Osteoblast (primary cell): ENCODE data around the gene CYSRT1. TPM values are rescaled to one million over a fixed set of nuclear protein-coding genes. Genes with fewer than 3 reads are reported as not detected.

Experiments
- DNase-seq: peaks from one replicate; pipeline ENCODE4 v3.0.0; 2011; ENCODE audit warnings: low spot score, mixed read lengths; ENCODE audit not compliant: insufficient read length; ENCODE audit errors: missing footprints
- H2AFZ ChIP-seq: 2 replicates; pipeline ENCODE4 v1.6.0; 2011; ENCODE audit warnings: mild to moderate bottlenecking, low read length
- H3K27ac ChIP-seq: 2 replicates; pipeline ENCODE4 v1.5.1; 2011; ENCODE audit warnings: mild to moderate bottlenecking, low read depth, low read length, moderate library complexity
- H3K27me3 ChIP-seq: 2 replicates; pipeline ENCODE4 v1.6.0; 2012; ENCODE audit warnings: mild to moderate bottlenecking, control low read depth, inconsistent platforms, low read length, moderate library complexity; ENCODE audit not compliant: insufficient read depth
- H3K36me3 ChIP-seq: 2 replicates; pipeline ENCODE4 v1.5.1; 2011; ENCODE audit warnings: mild to moderate bottlenecking, low read length, control low read depth, moderate library complexity; ENCODE audit not compliant: insufficient read depth
- H3K4me1 ChIP-seq: 2 replicates; pipeline ENCODE4 v1.5.1; 2011; ENCODE audit warnings: mild to moderate bottlenecking, low read length, control low read depth, moderate library complexity; ENCODE audit not compliant: insufficient read depth
- H3K4me2 ChIP-seq: 2 replicates; pipeline ENCODE4 v1.6.0; 2011; ENCODE audit warnings: mild to moderate bottlenecking, low read length; ENCODE audit not compliant: insufficient read depth
- H3K4me3 ChIP-seq: fragments of 200-600 bp; sonication (generic); 3 replicates; pipeline ENCODE4 v1.5.1; 2012; ENCODE audit warnings: mild to moderate bottlenecking, low read length, inconsistent platforms; ENCODE audit not compliant: insufficient read depth
- H3K79me2 ChIP-seq: 2 replicates; pipeline ENCODE4 v1.6.0; 2012; ENCODE audit warnings: mild to moderate bottlenecking, low read length, control low read depth, inconsistent platforms; ENCODE audit not compliant: insufficient read depth
- H3K9me3 ChIP-seq: 2 replicates; pipeline ENCODE4 v1.5.1; 2011; ENCODE audit warnings: low read depth, low read length, control low read depth
- H4K20me1 ChIP-seq: 2 replicates; pipeline ENCODE4 v1.6.0; 2012; ENCODE audit warnings: mild to moderate bottlenecking, low read length, control low read depth; ENCODE audit not compliant: insufficient read depth
- total RNA-seq: library from RNA; depleted of rRNA; stranded (reverse); fragments of >200 nt; gene quantifications from 2 replicates; pipeline ENCODE4 v1.2.3, GENCODE V29; 2012
- TF ChIP-seq, protein P1 (sequence below): IDR thresholded peaks from 2 replicates; pipeline ENCODE4 v1.5.1; 2011; ENCODE audit warnings: mild to moderate bottlenecking, low read depth, low read length, moderate library complexity; ENCODE audit errors: extremely low read depth

Gene CYSRT1
- total RNA-seq, 1 donor, result 1.1 TPM

GRCh38 chr9:137205126-137206069 is 19.6 kb upstream of the CYSRT1 start, which contains the start of the genes NDOR1 and TMEM203:
NDOR1 (plus strand) TSS chr9:137205700; CDS start chr9:137205778, 78 bp downstream.
TMEM203 (minus strand) TSS chr9:137205648; CDS start chr9:137205414, 234 bp downstream.
- H3K36me3 ChIP-seq, result peaks cover 2% of the 10 kb centered on the region
- H3K9me3 ChIP-seq, result no peaks in the 10 kb centered on the region
- H2AFZ ChIP-seq, result peak within 1 kb of the TSS; percentile 86
- TF ChIP-seq, protein P1, sequence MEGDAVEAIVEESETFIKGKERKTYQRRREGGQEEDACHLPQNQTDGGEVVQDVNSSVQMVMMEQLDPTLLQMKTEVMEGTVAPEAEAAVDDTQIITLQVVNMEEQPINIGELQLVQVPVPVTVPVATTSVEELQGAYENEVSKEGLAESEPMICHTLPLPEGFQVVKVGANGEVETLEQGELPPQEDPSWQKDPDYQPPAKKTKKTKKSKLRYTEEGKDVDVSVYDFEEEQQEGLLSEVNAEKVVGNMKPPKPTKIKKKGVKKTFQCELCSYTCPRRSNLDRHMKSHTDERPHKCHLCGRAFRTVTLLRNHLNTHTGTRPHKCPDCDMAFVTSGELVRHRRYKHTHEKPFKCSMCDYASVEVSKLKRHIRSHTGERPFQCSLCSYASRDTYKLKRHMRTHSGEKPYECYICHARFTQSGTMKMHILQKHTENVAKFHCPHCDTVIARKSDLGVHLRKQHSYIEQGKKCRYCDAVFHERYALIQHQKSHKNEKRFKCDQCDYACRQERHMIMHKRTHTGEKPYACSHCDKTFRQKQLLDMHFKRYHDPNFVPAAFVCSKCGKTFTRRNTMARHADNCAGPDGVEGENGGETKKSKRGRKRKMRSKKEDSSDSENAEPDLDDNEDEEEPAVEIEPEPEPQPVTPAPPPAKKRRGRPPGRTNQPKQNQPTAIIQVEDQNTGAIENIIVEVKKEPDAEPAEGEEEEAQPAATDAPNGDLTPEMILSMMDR, result no peak
- peak within 1 kb of the TSS; percentile 91 for H3K4me2 ChIP-seq
- H4K20me1 ChIP-seq, result peaks cover 14% of the 10 kb centered on the region
- H3K27ac ChIP-seq, result peak within 1 kb of the TSS; percentile 72
- peaks cover 30% of the 10 kb centered on the region for H3K4me1 ChIP-seq
- H3K4me3 ChIP-seq, result peak within 1 kb of the TSS; percentile 88
- H3K27me3 ChIP-seq, result no peaks in the 10 kb centered on the region
- DNase-seq, result peak; percentile 100
- peaks cover 62% of the 10 kb centered on the region for H3K79me2 ChIP-seq

- Histone ChIP-seq H3K27ac (no peak overlapping the region), H3K4me1 (peaks cover 24% of the 10 kb centered on the region), H3K36me3 (peaks cover 2% of the 10 kb centered on the region), H3K27me3 (no peaks in the 10 kb centered on the region), H3K79me2 (peaks cover 55% of the 10 kb centered on the region), H4K20me1 (peaks cover 14% of the 10 kb centered on the region), H3K4me2 (peak overlapping the region; percentile 91), H3K4me3 (no peak overlapping the region), H2AFZ (no peak overlapping the region), H3K9me3 (no peaks in the 10 kb centered on the region)
- DNase-seq, result no peak
- TF ChIP-seq, protein P1, result no peak
Observed at GRCh38 chr9:137206602-137207001, 18.4 kb upstream of the CYSRT1 start.

DNA sequence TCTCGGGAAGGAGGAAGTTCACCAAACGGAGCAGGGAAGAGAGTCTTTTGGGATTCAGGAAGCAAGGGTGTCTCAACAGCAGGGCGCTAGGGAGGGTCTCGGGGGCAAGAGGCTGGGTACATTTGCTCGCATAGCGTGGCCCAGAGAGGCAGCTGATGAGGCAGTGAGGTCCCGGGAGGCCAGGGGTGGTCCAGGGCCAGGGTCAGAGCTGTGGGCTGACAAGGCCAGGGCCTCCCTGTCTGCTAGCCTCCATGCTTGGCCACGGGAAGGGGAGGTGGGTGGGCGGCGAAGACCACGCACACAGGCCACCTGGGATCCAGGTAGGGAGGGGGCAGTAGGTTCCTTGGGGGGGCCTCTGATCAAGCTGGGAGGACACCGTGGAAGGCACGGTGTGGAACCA is 13.4 kb upstream of the CYSRT1 start:
- peaks cover 11% of the 10 kb centered on the region for H3K79me2 ChIP-seq
- no peak overlapping the region for H2AFZ ChIP-seq
- peaks cover 4% of the 10 kb centered on the region for H3K4me1 ChIP-seq
- no peak overlapping the region for H3K27ac ChIP-seq
- H3K4me2 ChIP-seq, result no peak overlapping the region
- no peaks in the 10 kb centered on the region for H3K27me3 ChIP-seq
- H3K4me3 ChIP-seq, result no peak overlapping the region
- no peaks in the 10 kb centered on the region for H3K9me3 ChIP-seq
- TF ChIP-seq, protein P1, result no peak
- no peak for DNase-seq
- H4K20me1 ChIP-seq, result no peaks in the 10 kb centered on the region
- peaks cover 2% of the 10 kb centered on the region for H3K36me3 ChIP-seq

DNA sequence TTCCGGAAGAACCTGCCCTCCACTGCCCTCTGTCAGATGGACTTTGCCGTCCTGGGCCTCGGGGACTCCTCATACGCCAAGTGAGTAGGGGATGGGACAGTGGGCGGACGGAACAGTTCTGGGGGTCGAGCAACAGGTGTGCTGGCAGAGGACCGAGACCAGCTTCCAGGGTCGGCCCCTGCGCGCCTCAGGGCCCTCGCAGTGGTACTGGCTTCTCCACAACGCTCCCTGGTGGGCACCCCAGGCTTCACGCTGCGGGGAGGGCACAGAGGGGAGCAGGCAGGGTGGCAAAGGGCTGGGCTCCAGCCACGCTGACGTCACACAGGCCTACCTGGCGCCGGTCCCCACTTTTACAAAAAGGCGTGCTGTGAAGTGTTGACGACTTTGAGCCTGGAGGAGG is 12.5 kb upstream of the CYSRT1 start:
- peaks cover 1% of the 10 kb centered on the region for H3K79me2 ChIP-seq
- peaks cover 2% of the 10 kb centered on the region for H3K36me3 ChIP-seq
- no peak for DNase-seq
- H3K27ac ChIP-seq, result no peak overlapping the region
- TF ChIP-seq, protein P1, result no peak
- no peaks in the 10 kb centered on the region for H4K20me1 ChIP-seq
- no peak overlapping the region for H3K4me3 ChIP-seq
- peaks cover 5% of the 10 kb centered on the region for H3K4me1 ChIP-seq
- no peak overlapping the region for H3K4me2 ChIP-seq
- H3K27me3 ChIP-seq, result no peaks in the 10 kb centered on the region
- no peak overlapping the region for H2AFZ ChIP-seq
- no peaks in the 10 kb centered on the region for H3K9me3 ChIP-seq
